ENCODE data around the gene PCSK6.

The PCSK6 gene

DNA sequence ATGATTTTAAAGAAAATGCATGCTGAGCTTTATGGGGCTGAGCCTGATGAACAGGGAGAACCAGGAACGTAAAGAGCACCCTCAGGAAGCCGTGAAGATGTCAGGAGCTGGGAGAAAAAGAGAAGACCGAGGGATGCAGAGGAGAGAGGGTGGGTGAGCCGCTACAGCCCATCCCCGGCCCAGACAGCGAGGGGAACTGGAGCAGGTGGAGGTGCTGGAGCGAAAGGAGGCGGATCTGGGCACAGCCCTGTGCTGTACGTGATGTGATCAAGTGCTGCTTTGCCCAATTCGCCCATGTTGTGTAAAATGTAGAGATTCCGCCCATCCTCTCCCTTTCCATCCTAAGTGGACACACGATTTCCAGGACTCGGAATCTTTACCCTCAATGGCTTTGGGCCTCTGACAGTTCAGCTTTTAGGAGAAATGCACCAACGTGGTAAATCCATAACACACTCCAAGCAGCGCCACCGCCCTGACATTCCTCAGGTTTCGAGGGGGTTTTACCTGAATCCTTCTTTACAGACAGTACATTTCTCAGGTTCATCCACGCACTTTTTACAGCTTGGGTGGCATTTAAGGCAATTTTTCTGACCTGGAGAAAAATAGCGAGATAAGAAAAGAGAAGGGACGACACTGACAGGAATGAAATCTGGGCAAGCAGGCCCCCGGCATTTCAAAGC, 167.4 kb downstream of the PCSK6 start:
- no peak for DNase-seq

- peak; percentile 5 to 35 (median 31) for DNase-seq
Measured at GRCh38 chr15:101320501-101321052, 168.9 kb downstream of the PCSK6 start.

DNA sequence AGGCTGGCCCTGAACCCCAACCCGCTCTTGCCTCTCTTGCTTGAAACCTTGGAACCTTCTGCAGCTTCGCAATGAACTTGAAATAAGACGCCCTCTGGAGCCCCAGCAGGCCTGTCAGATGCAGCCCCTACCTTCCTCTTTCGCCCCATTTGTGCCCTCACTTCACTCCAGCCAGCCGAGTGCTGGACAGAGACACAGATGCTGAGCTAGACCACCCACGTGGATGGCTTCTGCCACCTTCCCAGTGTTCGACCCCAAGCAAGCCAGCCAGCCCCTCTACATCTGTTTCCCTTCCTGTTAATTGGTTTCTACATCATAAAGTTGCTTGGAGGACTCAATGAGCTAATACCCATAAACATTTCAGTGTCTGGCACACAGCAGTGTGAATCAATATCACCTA, 170.7 kb downstream of the PCSK6 start:
- no peak for DNase-seq

- DNase-seq: no peak
Measured at GRCh38 chr15:101318147-101318819, 171.2 kb downstream of the PCSK6 start.

DNA sequence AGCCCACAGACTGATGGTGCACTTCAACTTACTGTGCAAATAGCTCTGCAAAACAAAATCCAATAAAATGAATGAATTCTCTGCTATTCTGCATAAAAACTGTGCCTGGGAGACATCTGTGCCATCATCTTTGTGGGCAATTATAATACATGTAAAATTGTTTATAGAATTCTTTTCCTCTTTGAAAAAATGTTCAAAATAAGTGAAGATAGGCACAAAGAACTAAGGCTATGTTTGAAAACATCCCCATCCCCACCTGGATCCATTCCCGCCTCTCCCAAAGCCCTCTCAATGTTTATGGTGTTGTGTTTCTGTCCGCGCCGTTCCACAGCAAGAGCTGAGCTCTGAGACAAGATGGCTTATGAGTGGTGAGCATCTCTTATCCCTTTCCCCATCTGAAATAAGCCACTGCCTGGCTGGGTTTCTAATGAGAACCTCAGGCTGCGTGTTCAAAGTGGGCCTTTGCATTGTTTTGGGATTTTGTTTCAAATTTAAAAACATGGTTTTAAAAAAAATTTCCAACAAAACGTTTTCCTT, 172.1 kb downstream of the PCSK6 start:
- DNase-seq: no peak

GRCh38 chr15:101316529-101316928, 173.0 kb downstream of the PCSK6 start:
- no peak for DNase-seq

- DNase-seq: no peak
Measured at GRCh38 chr15:101315736-101316135, 173.8 kb downstream of the PCSK6 start.

DNA sequence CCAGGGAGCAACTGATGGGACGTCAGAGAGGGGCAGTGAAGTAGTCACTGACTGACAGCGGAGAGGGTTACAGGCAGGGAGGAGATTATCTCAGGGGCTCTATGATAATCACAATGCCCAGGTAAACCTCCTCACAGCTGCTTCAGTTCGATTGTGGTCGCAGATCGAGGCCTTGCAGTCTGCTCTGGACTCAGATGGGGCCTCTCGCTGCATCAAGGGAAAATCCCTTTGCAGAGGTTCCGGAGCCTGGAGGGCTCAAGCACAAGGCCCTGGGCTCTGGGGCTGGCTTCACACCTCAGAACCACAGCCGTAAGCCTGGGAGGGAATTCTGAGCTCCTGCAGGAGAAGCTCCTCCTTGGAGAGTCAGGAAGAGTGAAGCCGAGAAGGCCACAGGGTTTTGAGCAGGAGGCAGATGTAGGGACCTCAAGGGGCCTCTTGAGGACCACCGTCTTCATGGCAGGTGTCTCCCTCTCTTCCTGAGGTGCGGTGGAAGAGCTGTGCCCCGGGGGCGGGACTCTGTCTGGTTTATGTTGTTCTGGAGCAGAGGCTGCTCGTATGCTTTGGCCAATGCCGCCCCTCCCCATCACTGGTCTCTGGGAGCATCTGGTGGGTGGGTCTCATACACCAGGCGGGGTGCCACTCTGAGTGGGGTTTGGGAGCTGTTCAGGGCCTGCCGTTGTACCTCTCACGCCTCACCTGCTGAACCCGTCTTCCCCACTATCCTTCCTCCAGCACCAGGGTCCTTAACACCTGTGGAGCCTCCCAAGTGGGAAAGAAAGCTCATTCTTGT, 175.0 kb downstream of the PCSK6 start:
- DNase-seq: no peak

GRCh38 chr15:101313041-101313761, 176.3 kb downstream of the PCSK6 start:
- DNase-seq: no peak

DNA sequence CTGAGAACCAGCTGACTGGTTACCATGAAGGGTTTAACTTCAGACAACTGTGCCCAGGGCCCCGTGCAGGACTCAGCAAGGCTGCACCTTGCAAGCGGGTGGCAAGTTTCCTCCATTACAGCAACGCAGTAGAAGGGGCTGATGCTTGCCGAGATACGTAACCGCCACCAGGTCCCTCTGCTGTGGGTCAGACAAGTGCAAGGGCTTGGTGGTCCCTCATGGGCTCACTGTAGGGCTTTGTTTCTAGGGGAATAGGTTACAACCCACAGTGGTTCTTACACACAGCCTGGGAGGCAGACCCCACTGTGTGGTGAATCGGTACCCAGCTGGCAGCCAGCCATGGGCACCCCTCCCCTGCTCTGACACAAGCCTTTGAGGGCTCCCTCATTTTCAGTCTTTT, 179.0 kb downstream of the PCSK6 start:
- DNase-seq: no peak

- no peak for DNase-seq
Measured at GRCh38 chr15:101310161-101310480, 179.4 kb downstream of the PCSK6 start.

- DNase-seq: no peak
Measured at GRCh38 chr15:101309436-101310160, 179.9 kb downstream of the PCSK6 start.

DNA sequence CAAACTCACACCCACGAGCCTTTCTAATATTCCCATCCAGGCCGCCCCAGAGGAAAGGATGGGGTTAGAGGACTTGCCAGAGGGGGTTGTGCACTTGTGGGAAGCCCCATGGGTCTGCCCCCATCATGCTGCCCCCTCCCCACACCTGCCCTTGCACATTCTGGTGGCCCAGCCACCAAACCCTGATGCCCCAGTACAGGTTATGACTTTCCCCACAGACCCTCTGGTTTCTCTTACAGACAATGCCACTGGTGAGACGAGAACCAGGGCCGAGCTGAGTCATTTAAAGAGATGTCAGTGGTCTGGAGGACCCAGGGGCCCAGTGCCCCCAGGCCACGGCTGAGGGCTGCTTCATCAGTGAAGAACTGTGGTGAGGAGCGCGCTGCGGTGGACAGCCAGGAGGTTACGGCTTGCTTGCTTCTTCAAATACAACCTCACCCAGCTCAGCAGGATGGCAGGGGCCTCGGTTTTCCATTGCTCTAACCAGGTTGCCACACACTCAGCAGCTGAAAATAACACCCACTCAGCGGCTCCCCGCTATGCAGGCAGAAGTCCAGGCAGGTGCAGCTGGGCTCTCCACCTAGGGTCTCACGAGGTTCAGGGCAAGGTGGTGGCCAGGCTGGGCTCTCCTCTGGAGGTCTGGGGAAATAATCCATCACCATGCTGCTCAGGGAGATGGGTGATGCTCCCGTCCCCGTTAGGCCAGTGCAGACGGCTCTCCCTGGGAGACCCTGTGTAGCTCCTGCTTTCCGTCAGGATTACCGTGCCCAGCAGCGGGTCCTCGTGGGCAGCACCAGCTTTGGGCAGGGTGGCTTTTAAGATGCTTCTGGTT, 180.7 kb downstream of the PCSK6 start:
- no peak for DNase-seq

- DNase-seq: no peak
Measured at GRCh38 chr15:101307897-101308603, 181.5 kb downstream of the PCSK6 start.

GRCh38 chr15:101307048-101307896, 182.2 kb downstream of the PCSK6 start:
- DNase-seq: no peak

- DNase-seq: no peak
Measured at GRCh38 chr15:101306341-101307047, 183.0 kb downstream of the PCSK6 start.

DNA sequence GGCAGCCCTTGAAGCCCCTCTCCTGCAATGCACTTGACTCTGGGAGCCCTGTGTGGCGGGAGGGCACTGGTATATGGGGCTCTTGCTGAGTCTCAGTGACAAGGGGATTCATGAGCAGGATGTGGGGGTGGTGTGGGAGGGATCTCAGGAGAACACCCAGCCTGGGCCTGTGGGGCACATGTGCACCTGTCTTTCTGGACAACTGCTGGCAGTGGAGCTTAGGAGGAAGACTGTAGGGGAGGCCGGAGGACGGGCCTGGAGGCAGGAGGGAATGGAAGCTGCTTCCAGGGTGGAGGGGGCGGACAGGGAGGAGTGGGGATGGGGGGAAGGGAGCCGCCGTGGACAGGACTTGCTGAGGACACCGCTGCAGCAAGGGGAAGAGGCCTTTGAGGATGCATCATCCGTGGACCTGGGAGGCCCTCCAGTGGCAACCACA, 183.7 kb downstream of the PCSK6 start:
- no peak for DNase-seq

- DNase-seq: no peak
Measured at GRCh38 chr15:101303408-101303807, 186.1 kb downstream of the PCSK6 start.
